ENCODE results near the gene NMT2. TPM values are rescaled to one million over a fixed set of nuclear protein-coding genes. Genes with fewer than 3 reads are reported as not detected.
A peak's percentile ranks its signal among the peaks of the same experiment; 100 is the strongest.

NMT2 gene
- total RNA-seq, 1 experiment from 2014 or later, result 22.8 TPM

- H3K4me1 ChIP-seq, result no peaks in the 10 kb centered on the region
- H3K27me3 ChIP-seq, result no peaks in the 10 kb centered on the region
- no peaks in the 10 kb centered on the region for H3K36me3 ChIP-seq
- H3K4me3 ChIP-seq, result no peak overlapping the region
- DNase-seq, result peak; percentile 67 to 77
- peak overlapping the region; percentile 12; the same call in 1 of the 2 replicates for H3K27ac ChIP-seq
- 0 out of 2 replicates have a peak, but pooled peaks cover 6% of the 10 kb centered on the region for H3K9me3 ChIP-seq (replicated peaks)
Measured at GRCh38 chr10:15068802-15069201, 99.7 kb downstream of the NMT2 start.

DNA sequence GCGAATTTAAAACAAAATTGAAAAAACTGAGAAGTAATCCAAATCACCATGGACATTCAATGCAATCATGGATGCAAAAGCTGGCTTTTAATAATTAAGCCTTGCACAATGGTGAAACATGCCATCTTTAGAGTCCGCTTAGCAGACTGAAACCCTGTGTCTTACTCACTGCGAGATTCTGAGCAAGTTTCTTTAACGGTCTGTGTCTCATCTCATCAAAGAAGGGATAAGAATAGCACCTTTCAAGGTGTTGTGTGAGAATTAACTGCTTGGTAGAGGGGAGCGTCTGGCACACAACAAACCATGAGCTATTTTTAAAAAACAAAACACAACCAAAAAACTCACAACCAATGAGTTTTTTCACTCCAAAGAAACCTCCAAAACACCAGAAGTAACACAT, 101.3 kb downstream of the NMT2 start:
- no peak overlapping the region for H3K4me3 ChIP-seq
- no peaks in the 10 kb centered on the region for H3K36me3 ChIP-seq
- no peaks in the 10 kb centered on the region for H3K4me1 ChIP-seq
- H3K27ac ChIP-seq, result no peak overlapping the region
- DNase-seq, result no peak
- no peaks in the 10 kb centered on the region for H3K27me3 ChIP-seq
- 0 out of 2 replicates have a peak, but pooled peaks cover 2% of the 10 kb centered on the region for H3K9me3 ChIP-seq (replicated peaks)

DNA sequence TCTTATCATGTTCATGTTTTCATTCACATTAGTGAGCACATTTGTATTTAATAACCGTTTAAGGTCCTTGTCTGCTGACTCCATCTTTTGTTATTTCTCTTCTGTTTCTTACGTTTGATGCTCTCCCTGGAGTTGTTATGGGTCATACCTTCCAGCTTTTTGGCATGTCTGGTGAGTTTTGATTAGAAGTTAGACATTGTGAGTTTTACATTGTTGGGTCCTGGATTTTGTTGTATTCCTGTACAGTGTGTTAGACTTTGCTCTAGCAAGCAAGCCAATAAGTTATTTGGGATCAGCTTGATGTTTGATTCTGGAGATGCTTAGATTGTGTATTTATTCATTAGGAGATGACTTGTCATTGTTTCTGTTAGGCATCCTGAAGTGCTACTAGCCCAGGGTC, 107.9 kb downstream of the NMT2 start:
- H3K36me3 ChIP-seq, result no peaks in the 10 kb centered on the region
- H3K9me3 ChIP-seq (replicated peaks), result 0 out of 2 replicates have a peak, but pooled peaks cover 2% of the 10 kb centered on the region
- H3K4me3 ChIP-seq, result no peak overlapping the region
- no peaks in the 10 kb centered on the region for H3K4me1 ChIP-seq
- no peak overlapping the region for H3K27ac ChIP-seq
- no peak for DNase-seq
- no peaks in the 10 kb centered on the region for H3K27me3 ChIP-seq

GRCh38 chr10:15059914-15060313, 108.6 kb downstream of the NMT2 start:
- H3K4me3 ChIP-seq, result no peak overlapping the region
- H3K27me3 ChIP-seq, result no peaks in the 10 kb centered on the region
- no peak for DNase-seq
- no peaks in the 10 kb centered on the region for H3K4me1 ChIP-seq
- no peaks in the 10 kb centered on the region for H3K36me3 ChIP-seq
- H3K27ac ChIP-seq, result no peak overlapping the region
- no peaks in the 10 kb centered on the region for H3K9me3 ChIP-seq (replicated peaks)

- Histone ChIP-seq H3K4me1 (no peaks in the 10 kb centered on the region), H3K4me3 (no peak overlapping the region), H3K27ac (no peak overlapping the region), H3K9me3 (replicated peaks) (no peaks in the 10 kb centered on the region), H3K36me3 (no peaks in the 10 kb centered on the region), H3K27me3 (no peaks in the 10 kb centered on the region)
- no peak for DNase-seq
Measured at GRCh38 chr10:15058689-15059088, 109.8 kb downstream of the NMT2 start.

Other genes starting within 250 kb of the NMT2 start
- 14.9 and 41.4 TPM in 2 replicates for gene DCLRE1C, start 214.6 kb downstream of the NMT2 start, total RNA-seq (2014; rRNA removed; shearing (Covaris generic))
- gene MEIG1, start 209.3 kb downstream of the NMT2 start, total RNA-seq (2014; rRNA removed; shearing (Covaris generic)), result not detected in 2 replicates
- not detected in 2 replicates for gene OLAH, start 124.8 kb downstream of the NMT2 start, total RNA-seq (2014; rRNA removed; shearing (Covaris generic))
- 7.8 and 8.9 TPM in 2 replicates for gene ACBD7, start 79.9 kb downstream of the NMT2 start, total RNA-seq (2014; rRNA removed; shearing (Covaris generic))
- gene RPP38, start 71.3 kb downstream of the NMT2 start, total RNA-seq (2014; rRNA removed; shearing (Covaris generic)), result 10.9 and 13.8 TPM in 2 replicates
- gene FAM171A1, start 202.6 kb upstream of the NMT2 start, total RNA-seq (2014; rRNA removed; shearing (Covaris generic)), result 19.6 and 22.3 TPM in 2 replicates